Hippocampal formation (tissue), 2 donors: ENCODE measurements around the gene ZBTB24.

Experiments
- DNase-seq, 2 donors: peaks; one replicate each; lab custom pipeline; 2025; lab: John Stamatoyannopoulos, UW

ZBTB24 gene

DNA sequence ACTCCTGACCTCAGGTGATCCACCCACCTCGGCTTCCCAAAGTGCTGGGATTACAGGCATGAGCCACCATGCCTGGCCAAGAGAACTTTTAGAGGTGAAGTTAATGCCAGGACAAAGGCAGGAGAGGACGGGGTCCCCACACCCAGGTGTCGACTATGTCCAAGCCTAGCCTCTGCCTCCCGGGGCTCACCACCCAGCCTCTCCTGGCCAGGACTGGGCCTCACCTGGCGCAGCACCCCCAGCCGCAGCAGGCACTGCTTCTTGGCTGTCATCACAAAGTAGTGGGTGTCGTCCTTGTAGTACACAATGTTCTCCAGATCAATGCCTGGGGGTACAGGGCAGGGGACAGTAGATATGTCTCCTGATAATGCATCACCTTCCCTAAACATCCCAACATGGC lies 31.6 kb downstream of the ZBTB24 start:
- DNase-seq, result no peak

DNA sequence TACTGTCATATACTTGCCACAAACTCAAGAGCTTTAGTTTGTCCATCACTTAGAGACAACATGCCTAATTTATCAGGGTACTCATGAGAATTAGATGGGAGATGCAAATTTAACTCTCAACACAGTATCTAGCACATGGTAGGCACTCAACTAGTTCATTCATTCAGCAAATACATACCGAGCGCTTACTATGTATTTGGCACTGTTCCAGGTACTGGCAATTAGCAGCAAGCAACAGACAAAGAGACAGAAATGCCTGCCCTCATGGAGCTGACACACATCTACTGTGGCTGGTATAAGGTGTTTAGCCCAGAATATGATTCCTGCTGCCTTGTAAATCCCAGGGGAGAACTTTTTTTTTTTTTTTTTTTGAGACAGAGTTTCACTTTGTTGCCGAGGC lies 32.2 kb downstream of the ZBTB24 start:
- DNase-seq, result no peak

DNA sequence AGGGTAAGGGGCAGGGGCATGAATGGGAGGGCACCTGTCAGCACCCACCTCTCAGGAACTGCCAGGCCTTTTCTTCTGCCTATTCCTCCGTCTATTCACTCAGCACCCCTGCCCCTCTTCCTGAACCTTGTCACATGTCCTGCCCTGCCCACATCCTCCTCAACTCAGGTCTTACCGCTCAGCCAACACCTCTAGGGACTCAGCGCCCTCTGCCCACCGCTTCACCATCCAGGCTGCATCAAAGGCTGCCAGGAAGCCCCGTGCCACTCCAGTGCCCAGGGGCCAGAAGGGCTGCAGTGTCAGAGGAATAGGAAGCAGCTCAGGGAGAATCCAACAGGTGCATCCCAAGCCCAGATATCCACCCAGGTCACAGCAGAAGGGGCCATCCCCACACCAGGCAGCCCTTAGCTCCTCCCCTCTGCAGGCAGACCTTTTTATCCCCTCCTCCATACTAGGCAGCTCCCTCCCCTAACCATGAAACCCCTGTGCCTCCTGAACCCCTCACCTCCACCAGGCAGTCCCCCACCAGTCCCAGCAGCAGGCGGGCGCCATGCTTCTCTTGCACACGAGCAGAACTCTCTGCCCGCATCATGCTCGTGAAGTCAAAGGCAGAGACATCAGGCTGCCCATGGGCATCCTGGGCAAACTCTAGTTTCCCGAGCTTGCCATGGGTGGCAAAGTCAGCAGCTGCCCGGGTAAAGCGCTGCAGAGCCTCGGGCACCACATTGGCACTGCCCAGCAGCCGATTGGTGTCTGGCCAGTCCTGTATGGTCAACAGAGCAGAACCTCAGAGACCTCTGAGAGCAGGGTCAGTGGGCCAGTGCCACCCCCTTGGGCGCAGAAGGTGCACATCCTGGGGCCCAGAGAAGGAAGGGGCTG lies 33.0 kb downstream of the ZBTB24 start:
- no peak for DNase-seq

DNA sequence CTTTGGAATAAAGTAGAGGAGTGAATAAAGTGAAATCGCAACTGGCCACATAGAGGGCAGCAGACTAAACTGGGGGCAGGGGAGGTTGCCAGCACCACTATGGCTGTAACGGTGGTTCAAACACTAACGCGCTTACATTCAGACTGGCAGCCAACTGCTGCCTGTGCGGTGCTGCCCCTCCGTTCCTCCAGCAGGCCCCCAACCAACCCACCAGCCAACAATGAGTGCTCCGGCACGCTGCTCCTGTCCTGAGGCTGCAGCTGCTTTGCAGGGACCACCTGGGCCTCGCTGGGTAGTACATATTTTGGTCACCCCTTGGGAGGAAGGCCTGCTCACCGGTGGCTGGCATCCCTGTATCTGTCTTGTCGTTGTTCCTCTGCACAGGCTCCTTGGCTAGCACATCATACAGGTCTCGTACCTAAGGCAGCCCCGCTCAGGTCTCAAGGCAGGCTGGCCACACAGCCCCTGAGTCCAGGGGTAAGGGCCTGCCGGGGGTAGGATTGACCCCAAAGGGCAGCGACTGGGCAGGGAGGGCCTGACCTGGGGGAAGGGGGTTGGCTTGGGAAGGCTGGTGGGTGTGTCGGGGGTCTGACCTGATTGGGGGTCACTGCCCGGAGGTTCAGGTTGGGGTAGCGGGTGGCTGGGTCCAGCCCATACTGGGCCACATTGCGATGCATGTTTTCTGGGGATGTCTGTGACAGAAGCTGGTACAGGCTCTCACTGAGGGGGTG lies 33.8 kb downstream of the ZBTB24 start:
- DNase-seq, result no peak

DNA sequence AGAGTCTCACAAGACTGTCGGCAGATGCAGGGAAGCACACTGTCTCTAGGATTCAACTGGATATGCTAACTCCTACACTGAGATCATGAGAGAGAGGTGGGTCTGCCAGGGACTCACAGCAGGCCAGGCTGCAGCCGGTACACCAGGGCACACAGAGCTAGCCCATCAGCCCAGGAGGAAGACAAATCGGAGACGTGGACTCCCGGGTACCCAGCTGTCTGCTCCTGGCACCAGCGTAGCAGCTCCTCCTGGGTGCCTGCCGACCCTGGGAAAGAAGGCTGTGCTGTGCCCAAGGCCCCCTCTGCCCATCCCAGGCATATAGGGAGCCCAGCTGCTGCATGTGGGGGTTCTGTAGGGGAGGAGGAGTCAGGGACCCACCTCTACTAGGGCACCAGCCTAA lies 34.4 kb downstream of the ZBTB24 start:
- no peak for DNase-seq

DNA sequence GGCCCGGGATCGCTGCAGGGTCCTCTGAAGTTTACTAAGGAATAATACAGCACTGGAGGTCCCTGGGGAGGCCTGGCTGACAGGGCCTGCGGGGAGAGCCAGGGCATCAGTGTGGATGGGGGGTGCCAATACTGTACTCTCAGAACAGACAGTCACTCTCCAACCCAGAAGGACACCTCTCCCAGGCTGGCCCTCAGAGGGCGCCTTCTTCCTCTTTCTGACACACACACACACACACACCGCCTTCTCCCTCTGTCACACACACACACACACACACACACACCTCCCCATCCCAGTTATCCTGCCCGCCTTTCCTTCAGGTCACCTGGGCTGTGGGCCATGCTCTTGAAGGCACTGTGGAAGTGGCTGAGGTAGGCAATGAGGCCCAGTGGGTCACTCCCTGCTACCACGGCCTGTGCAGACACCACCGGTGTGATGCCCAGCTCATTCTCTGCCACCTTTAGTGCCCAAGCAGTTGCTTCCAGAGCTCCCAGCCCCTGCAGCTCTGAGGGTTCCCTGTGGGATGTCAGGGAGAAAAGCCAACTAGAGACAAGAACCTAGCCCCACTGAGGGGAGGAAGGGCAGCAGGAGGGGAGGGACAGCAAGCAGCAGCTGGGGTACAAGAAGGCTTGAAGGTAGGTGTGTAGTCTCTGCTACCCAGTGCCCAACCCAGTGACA lies 35.0 kb downstream of the ZBTB24 start:
- DNase-seq, result no peak

DNA sequence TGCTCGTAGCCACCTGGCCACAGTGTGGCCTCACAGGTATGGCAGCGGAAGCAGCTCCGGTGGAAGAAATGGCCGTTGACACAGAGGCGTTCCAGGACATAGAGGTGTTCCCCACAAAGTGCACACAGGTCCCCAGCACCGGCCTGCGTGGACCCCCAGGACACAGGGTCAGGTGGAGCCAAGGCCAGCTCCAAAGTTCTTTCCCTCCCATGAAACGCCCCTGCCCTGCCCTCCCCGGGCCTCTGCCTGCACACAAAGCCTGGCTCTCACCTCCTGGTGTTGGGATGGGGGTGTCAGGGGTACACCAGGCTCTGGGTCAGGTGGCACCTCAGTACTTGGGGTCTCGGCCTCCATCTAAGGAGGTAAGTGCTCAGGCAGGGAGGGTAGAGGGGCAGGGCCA lies 35.9 kb downstream of the ZBTB24 start:
- no peak for DNase-seq

DNA sequence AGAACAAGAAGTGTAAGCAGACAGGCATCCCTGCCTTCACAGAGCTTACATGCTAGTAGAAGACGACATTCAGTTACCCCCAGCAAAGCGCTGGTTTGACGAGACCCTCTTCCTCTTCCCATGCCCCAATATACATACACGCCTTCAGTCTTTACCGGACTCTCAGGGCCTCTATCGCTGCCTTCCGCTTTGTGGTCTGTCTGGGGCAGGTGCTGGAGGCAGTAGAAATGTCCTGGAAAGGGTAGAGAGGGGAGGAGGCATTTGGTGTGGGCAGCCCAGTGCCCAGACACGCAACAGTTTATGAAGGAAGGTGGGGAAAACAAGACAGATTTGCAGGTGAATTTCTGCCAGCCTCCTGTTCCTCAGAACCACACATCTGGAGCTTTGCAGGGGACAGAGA lies 36.5 kb downstream of the ZBTB24 start:
- DNase-seq, result no peak

DNA sequence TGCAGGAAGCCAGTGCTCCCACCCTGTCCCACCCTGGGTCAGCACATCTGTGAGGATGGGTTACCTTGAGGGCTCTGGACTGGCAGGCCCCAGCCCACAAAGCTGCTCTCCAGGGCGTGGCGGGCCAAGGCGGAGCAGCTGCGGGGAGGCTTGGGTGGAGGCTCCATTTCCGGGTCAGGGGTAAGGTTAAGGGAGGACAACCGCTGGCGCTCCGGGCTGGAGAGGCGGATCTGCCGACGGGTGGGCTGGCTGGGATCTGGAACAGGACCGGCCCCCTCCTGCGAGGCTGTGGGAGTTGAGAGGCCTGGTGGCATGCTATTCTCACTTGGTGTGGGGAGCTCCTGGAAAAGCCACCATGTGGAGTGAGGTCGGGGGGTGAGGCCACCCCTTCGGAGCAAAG lies 36.9 kb downstream of the ZBTB24 start:
- no peak for DNase-seq

DNA sequence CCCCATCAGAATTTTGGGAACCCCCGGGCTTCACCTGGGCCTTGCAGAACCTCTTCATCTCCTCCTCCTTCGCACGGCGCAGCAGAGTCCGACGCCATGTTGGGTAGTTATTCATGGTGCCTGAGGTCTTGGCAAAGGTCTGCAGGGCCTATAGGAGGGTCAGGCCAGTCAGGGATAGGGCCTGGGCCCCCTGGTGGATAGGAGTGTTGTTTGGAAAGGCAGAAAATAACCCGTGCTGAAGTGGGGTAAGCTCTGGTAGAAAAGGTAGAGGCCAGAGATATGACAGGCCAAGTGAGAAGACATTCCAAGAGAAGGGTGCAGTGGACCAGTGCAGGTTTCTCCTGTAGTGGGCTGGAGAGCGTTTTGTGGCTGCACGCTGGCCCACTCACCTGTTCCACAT lies 37.6 kb downstream of the ZBTB24 start:
- DNase-seq, result no peak

DNA sequence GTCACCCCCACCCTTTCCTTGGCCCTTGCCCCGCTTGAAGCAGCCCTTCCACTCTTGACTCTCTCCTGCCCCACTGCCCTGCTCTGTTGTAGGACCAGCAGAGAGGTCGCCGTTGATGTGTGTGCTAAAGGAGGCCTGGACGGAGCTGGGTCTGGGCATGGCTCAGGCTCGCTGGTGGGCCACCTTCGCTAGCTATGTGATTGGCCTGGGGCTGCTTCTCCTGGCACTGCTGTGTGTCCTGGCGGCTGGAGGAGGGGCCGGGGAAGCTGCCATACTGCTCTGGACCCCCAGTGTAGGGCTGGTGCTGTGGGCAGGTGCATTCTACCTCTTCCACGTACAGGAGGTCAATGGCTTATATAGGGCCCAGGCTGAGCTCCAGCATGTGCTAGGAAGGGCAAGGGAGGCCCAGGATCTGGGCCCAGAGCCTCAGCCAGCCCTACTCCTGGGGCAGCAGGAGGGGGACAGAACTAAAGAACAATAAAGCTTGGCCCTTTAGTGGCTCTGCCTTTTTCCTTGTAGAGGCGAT lies 39.5 kb downstream of the ZBTB24 start:
- DNase-seq, result no peak

DNA sequence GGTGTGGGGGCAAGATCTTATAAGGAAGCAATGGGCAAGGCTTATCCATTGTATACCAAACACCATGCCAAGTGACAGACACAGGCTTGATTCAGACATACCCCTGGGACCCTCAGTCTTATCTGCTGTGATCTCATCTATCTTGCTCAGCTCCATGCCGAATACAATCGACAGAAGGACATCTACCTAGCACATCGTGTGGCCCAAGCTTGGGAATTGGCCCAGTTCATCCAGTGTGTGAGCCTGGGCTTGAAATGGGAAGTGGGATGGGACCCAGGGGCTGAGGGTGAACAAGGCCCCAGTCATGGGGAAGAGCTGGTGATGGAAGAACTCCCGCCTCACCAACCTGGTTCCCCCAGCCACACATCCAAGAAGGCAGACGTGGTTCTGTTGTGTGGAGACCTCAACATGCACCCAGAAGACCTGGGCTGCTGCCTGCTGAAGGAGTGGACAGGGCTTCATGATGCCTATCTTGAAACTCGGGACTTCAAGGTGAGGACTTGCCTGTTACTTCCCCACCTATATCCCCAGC lies 40.6 kb downstream of the ZBTB24 start:
- no peak for DNase-seq

DNA sequence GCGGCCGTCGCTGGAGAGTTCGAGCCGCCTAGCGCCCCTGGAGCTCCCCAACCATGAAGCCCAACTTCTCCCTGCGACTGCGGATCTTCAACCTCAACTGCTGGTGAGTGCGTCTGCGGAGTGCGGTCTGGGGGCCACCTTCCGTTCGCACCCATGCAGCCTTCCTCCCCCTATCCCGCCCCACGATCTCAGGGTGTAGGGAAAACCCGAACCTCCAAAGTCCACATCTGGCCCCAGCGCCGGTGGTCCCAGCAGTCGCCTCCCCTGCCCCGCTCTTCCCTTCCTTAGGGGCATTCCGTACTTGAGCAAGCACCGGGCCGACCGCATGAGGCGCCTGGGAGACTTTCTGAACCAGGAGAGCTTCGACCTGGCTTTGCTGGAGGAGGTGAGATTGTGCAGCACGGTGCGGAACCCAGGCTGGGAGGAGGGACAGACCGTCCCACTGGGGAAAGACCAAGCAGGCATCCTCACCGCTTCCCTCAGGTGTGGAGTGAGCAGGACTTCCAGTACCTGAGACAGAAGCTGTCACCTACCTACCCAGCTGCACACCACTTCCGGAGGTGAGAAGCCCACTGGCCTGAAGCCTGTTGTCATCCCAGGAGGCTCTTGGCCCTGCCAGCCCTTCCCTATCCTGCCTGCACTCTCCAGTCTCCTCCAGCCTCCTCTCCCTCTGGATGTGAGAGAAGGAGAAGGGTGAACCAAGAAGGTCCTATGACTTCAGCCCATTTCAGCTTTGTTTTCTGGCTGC lies 41.8 kb downstream of the ZBTB24 start:
- no peak for DNase-seq

DNA sequence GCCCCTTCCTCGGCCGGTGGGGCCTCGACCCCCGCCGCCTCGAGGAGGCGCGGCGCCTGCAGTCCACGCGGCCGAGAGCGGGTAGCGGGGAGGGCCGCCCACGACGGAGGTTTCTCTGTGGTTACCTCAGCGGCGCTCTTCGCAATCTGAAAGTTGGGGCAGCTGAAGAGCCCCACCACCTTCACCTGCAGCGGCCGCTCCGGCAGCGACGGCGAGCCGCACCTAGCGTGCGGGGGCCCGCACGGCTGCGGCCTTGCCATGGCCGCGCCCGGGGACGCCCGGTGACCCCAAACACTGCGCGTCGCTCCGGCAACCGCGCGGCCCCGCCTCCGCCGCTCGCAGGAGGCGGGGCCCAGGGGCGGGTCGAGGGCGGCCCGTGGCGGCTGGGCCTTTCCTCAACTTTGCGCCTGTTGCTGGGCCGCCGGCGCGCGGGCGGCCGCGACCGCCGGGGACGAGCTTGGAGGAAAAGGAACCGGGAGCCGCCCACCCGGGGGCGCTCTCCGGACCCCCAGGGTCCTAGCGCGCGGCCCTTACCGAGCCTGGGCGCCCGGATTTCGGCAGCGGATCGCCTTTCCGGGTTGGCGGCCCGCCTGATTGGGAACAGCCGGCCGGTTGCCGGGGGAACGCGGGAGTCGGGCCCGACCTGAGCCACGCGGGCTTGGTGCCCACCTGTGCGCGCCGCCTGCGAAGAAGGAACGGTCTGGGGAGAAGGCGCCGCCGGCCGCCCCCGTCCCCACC lies 42.5 kb downstream of the ZBTB24 start, which contains the start of the genes PPIL6 and SMPD2:
Gene PPIL6, minus strand, starts transcription at position 298 of the 738 bp plus-strand sequence. Its CDS starts 38 bp downstream, at position 260.
Gene SMPD2, plus strand, starts transcription at position 394 of the 738 bp plus-strand sequence. CDS start 398 bp downstream, outside the sequence.
- DNase-seq, result peak; percentile 83 to 86

DNA sequence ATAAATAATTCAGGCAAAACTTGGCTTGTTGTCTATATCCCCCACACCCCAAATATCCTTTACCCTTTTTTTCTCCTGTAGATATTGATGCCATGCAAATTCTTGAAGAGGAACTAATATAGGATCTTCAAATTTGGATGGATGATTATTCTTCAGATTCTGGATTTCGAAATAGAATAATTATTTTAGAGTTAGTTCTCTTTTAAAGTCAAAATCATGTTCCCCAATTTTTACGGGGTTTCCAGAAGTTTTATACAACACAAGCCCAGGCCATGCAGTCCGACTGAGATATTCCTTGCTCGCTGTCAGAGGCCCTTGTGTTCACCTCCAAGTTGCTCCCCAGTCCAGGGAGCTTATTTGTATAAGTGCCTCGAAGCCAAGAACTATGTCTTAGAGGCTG lies 47.0 kb downstream of the ZBTB24 start:
- DNase-seq, result no peak

DNA sequence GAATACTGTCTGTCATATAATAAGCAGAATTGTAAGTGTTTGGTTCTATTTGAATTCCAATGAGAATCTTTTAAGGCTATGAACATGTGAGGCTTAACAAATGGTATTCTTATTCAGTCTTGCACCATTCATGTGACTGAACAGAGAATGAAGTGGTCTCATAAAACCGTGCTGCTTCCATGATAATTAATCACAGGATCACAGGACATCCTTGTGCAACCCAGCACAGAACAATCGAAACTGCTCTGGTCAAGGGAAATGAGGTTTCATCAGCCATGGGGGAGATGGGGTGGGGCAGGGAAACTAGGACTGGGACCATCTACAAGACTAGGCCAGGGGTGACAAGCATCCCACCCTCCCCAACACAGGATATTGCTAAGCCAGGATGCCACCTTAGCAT lies 48.6 kb downstream of the ZBTB24 start:
- DNase-seq, result no peak

DNA sequence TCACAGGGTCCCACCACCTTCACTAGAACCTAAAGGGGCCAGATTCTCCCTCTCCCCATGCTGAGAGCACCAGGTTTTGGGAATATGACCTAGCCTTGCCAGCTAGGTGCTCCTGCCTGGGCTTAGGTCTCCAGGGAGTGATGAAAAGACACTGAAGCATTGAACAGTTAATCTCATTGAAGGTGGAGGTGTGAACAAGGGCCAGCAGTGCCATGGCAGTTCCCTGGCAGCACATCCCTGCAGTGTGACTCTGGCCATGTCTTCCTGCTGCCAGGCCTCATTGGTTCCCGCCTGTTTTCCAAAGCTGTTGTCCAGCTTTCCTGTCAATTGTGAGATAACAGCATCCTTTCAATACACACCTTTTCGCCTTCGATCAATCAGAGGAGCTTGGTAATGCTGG lies 53.5 kb downstream of the ZBTB24 start:
- no peak for DNase-seq

DNA sequence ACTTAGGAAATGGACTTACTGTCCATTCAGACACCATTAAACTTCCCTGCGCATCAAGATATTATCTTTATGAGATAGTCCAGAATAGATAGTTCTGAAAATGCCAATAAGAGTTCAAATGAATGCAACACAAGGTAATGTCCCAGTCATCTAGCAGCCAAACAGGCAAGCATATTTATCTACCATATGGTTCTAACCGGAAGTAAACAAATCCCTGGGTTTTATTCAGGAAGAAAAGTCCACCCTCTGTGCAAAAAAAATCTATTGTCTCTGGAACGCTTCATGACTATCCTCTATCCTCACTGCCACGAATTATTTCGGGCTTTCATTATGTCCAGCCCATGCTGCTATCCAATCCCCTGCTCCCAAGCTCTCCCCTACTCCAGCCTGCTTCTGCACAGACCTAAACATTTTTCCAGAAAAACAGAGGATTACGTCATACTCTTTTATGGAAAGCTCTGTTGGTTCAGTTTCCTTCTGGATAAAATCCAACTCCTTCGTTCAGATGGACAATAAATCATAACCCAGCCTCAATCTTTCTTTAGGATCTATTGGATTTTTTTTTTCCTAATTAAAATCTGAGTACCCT lies 54.0 kb downstream of the ZBTB24 start:
- DNase-seq, result no peak

DNA sequence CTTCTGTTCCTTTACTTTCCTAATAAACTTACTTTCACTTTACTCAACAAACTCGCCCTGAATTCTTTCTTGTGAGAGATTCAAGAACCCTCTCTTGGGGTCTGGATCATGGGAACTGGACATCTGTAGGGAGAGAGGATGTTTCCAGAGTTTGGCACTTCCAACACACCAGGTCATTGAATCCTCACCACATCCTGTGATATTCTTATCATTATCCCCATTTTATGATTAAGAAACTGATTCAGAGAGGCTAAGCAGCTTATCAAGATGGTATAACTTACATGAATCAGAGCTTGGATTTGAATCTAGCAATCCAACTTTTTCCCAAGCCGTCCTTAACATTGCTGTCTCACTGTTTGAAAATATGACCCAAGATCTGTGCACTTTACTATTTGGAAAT lies 58.1 kb downstream of the ZBTB24 start:
- DNase-seq, result no peak

DNA sequence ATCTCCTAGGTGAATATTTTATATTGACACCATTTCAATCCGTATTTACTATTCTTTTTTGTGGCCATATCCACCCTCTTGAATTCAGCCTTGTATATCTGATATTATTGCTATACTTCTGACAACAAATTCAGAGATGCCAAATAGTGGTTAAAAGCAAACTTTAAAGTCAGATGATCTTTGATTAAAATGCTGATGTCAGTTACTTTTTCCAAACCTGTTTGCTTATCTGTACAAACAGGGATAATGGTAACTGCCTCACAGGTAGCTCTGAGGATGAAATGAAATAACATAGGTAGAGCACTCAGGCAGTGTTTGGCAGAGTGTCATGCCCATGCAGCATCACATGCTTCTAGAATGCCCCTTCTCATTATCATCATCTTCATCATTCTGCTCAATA lies 61.8 kb downstream of the ZBTB24 start:
- DNase-seq, result no peak
